Esophagus muscularis mucosa (tissue), 4 donors: ENCODE measurements around the gene PPM1B. TPM values are rescaled to one million over a fixed set of nuclear protein-coding genes. Genes with fewer than 3 reads are reported as not detected.

Source experiments
- DNase-seq: peaks from one replicate; pipeline ENCODE4 v3.0.0-alpha.2; 2017; ENCODE audit errors: extremely low spot score
- H3K27ac ChIP-seq, 4 donors: fragments of 200-600 bp; sonication (generic); replicated peaks in 1 of 4; 1 replicate in 3 of 4; 2 replicates in 1 of 4; pipeline ENCODE4 v1.5.1; 2016 to 2019; ENCODE audit warnings: mild to moderate bottlenecking in 1 of 4
- H3K27me3 ChIP-seq, 4 donors: fragments of 200-600 bp; sonication (generic); one replicate each; pipeline versions ENCODE4 v1.5.1 to v1.6.0; 2016 to 2019
- H3K36me3 ChIP-seq, 4 donors: fragments of 200-600 bp; sonication (generic); one replicate each; pipeline ENCODE4 v1.5.1; 2016 to 2019
- H3K4me1 ChIP-seq, 4 donors: fragments of 200-600 bp; sonication (generic); one replicate each; pipeline ENCODE4 v1.5.1; 2016 to 2019
- H3K4me3 ChIP-seq, 4 donors: fragments of 200-600 bp; sonication (generic); 1 replicate in 2 of 4; 2 replicates in 2 of 4; pipeline ENCODE4 v1.5.1; 2016 to 2019; ENCODE audit warnings: mild to moderate bottlenecking in 4 of 4, moderate library complexity in 1 of 4
- H3K9me3 ChIP-seq, 4 donors: fragments of 200-600 bp; sonication (generic); 1 replicate in 3 of 4; 2 replicates in 1 of 4; pipeline ENCODE4 v1.5.1; 2016 to 2019
- EP300 ChIP-seq: sonication (generic); formaldehyde crosslinking; IDR thresholded peaks from one replicate; pipeline ENCODE4 v1.6.1; 2017; ENCODE audit warnings: antibody characterized with exemption
- POLR2A ChIP-seq: fragments of 450-650 bp; IDR thresholded peaks from one replicate; pipeline ENCODE4 v1.6.1; 2017; ENCODE audit warnings: antibody characterized with exemption, moderate library complexity, mild to moderate bottlenecking, low read depth
- POLR2AphosphoS5 ChIP-seq, 2 donors: sonication (generic); formaldehyde crosslinking; IDR thresholded peaks; one replicate each; pipeline ENCODE4 v1.6.1; 2017; ENCODE audit warnings: antibody characterized with exemption in 2 of 2
- WGBS: methylation state at CpG from one replicate; pipeline ENCODE4 v1.1.5; 2018; 5-methylcytosine and 5-hydroxymethylcytosine counted together
- intact Hi-C: fragments of 100-400 bp; cut with DNase I; formaldehyde crosslinking; loops from one replicate; pipeline ENCODE4 v1.15.1; 2023
- total RNA-seq, 4 donors: library from RNA; depleted of rRNA; stranded (reverse); fragments of >200 nt; gene quantifications; one replicate each; pipeline versions ENCODE4 v1.1.0 to v1.2.1, GENCODE V29; 2016
- TF ChIP-seq, protein P1 (sequence below), 3 experiments: fragments of 200-600 bp in 2 of 3; fragments of 450-650 bp in 1 of 3; sonication (generic) in 2 of 3; IDR thresholded peaks; one replicate each; pipeline ENCODE4 v1.5.1; 2017 to 2019; ENCODE audit warnings: antibody characterized with exemption in 3 of 3, mild to moderate bottlenecking in 2 of 3, moderate library complexity in 1 of 3

PPM1B gene
- total RNA-seq, 4 donors from 2014 or later, result 61.4 to 92.7 (median 75.8) TPM

- H3K9me3 ChIP-seq, result no peaks in the 10 kb centered on the region
- no peaks in the 10 kb centered on the region for H3K27me3 ChIP-seq
- intact Hi-C loops, result no loop called here
- no peaks in the 10 kb centered on the region for H3K36me3 ChIP-seq
- 88% methylated on average over 1 of the region's 1 CpG for WGBS
- H3K27ac ChIP-seq, result no peak overlapping the region
- peaks cover 0 to 13% (median 5%) of the 10 kb centered on the region in 4 donors for H3K4me1 ChIP-seq
- TF ChIP-seq POLR2AphosphoS5 (IDR thresholded peaks at IDR 0.05) (no peak), POLR2A (no peak), EP300 (no peak)
- TF ChIP-seq, protein P1, sequence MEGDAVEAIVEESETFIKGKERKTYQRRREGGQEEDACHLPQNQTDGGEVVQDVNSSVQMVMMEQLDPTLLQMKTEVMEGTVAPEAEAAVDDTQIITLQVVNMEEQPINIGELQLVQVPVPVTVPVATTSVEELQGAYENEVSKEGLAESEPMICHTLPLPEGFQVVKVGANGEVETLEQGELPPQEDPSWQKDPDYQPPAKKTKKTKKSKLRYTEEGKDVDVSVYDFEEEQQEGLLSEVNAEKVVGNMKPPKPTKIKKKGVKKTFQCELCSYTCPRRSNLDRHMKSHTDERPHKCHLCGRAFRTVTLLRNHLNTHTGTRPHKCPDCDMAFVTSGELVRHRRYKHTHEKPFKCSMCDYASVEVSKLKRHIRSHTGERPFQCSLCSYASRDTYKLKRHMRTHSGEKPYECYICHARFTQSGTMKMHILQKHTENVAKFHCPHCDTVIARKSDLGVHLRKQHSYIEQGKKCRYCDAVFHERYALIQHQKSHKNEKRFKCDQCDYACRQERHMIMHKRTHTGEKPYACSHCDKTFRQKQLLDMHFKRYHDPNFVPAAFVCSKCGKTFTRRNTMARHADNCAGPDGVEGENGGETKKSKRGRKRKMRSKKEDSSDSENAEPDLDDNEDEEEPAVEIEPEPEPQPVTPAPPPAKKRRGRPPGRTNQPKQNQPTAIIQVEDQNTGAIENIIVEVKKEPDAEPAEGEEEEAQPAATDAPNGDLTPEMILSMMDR (IDR thresholded peaks at IDR 0.05), result no peak
- H3K4me3 ChIP-seq, result no peak overlapping the region
- no peak for DNase-seq
These were observed 28.9 kb upstream of the PPM1B start for GRCh38 chr2:44139741-44140140.

GRCh38 chr2:44142306-44142705, 26.4 kb upstream of the PPM1B start:
- no peak for DNase-seq
- TF ChIP-seq EP300, result no peak
- no peak for TF ChIP-seq POLR2AphosphoS5 (IDR thresholded peaks at IDR 0.05)
- TF ChIP-seq POLR2A, result no peak
- TF ChIP-seq, protein P1 (IDR thresholded peaks at IDR 0.05), result no peak
- no peaks in the 10 kb centered on the region for H3K4me1 ChIP-seq

GRCh38 chr2:44143701-44144100, 25.0 kb upstream of the PPM1B start:
- 65% methylated on average over 3 of the region's 3 CpGs for WGBS
- Histone ChIP-seq H3K4me1 (no peaks in the 10 kb centered on the region), H3K4me3 (no peak overlapping the region), H3K27ac (no peak overlapping the region), H3K9me3 (no peaks in the 10 kb centered on the region), H3K27me3 (no peaks in the 10 kb centered on the region), H3K36me3 (no peaks in the 10 kb centered on the region)
- no peak for TF ChIP-seq POLR2AphosphoS5 (IDR thresholded peaks at IDR 0.05)
- TF ChIP-seq POLR2A, result no peak
- TF ChIP-seq EP300, result no peak
- TF ChIP-seq, protein P1 (IDR thresholded peaks at IDR 0.05), result no peak
- DNase-seq, result no peak
- intact Hi-C loops, result no loop called here

More at GRCh38 chr2:44142306-44142705, 26.4 kb upstream of the PPM1B start:
- Histone ChIP-seq H3K9me3 (no peaks in the 10 kb centered on the region), H3K27me3 (no peaks in the 10 kb centered on the region), H3K36me3 (no peaks in the 10 kb centered on the region), H3K27ac (no peak overlapping the region), H3K4me3 (no peak overlapping the region)
- intact Hi-C loops, result no loop called here
- 84% methylated on average over 1 of the region's 1 CpG for WGBS

DNA sequence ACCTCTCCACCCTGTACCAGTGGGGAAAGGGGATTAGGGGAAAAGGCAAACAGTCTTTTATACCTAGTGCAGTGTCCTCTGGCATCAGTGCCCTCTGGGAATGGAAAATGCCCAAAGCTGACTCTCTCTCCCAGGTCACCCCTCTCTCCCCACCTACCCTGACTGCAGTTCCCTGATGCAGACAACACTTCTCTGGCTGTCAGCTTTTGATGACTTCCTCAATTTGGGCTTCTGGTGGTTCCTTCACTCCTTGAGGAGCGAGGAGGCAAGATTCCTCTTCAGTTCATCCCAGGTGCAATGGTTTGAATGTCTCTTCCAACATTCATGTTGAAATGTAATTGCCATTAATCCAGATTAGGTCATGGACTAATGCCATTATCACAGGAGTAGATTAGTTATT, 19.7 kb upstream of the PPM1B start:
- Histone ChIP-seq H3K4me3 (no peak overlapping the region), H3K36me3 (no peaks in the 10 kb centered on the region), H3K9me3 (no peaks in the 10 kb centered on the region), H3K27ac (no peak overlapping the region), H3K4me1 (no peaks in the 10 kb centered on the region), H3K27me3 (peaks cover 0 to 7% (median 0%) of the 10 kb centered on the region in 4 donors)
- WGBS, result 60% methylated on average over 1 of the region's 1 CpG
- no peak for DNase-seq
- TF ChIP-seq POLR2AphosphoS5 (IDR thresholded peaks at IDR 0.05) (no peak), EP300 (no peak), POLR2A (no peak)
- TF ChIP-seq, protein P1 (IDR thresholded peaks at IDR 0.05), result no peak
- intact Hi-C loops, result no loop called here

DNA sequence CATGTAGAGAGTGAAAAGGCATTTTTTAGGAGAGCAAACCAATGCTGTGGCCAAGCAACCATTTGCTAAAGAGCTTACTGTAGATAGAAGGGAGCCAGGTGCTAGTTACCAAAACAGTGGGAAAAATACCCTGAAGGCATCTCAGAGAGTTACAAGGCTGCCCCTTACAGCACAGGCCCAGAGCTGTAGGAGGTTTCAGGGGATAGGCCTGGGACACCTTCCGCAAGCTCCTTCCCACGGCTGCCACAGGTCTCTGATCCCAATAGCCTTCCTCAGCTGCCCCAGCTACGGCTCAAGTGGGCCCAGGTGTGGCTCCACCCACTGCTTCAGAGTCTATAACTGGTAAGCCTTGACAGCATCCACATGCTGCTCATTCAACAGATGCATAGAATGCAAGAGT, 18.2 kb upstream of the PPM1B start:
- DNase-seq, result no peak
- Histone ChIP-seq H3K27ac (no peak overlapping the region), H3K36me3 (no peaks in the 10 kb centered on the region), H3K27me3 (peaks cover 0 to 7% (median 0%) of the 10 kb centered on the region in 4 donors), H3K4me3 (no peak overlapping the region), H3K4me1 (no peaks in the 10 kb centered on the region), H3K9me3 (no peaks in the 10 kb centered on the region)
- intact Hi-C loops, result no loop called here
- 80% methylated on average over 1 of the region's 3 CpGs for WGBS
- TF ChIP-seq, protein P1 (IDR thresholded peaks at IDR 0.05), result no peak
- TF ChIP-seq EP300 (no peak), POLR2AphosphoS5 (IDR thresholded peaks at IDR 0.05) (no peak), POLR2A (no peak)
